HEK293 (cell line): ENCODE data around the gene MRO.
A peak's percentile ranks its signal among the peaks of the same experiment; 100 is the strongest.

Source experiments
- CTCF ChIA-PET: fragments of 350-600 bp; formaldehyde crosslinking; extraction: SDS; loops from one replicate; lab custom pipeline; 2021; ENCODE audit warnings: antibody characterized with exemption; lab: Yijun Ruan, JAX
- POLR2A ChIA-PET: fragments of 300-600 bp; formaldehyde crosslinking; extraction: SDS; loops from one replicate; lab custom pipeline; 2020; ENCODE audit warnings: antibody characterized with exemption, inconsistent platforms; lab: Yijun Ruan, JAX
- H3K27ac ChIP-seq: fragments of 200-500 bp; sonication (Bioruptor generic); 2 replicates; pipeline ENCODE4 v1.5.1; 2014; ENCODE audit warnings: low read depth, low read length, control low read depth, inconsistent platforms; ENCODE audit errors: extremely low read depth
- H3K36me3 ChIP-seq, 2 experiments: fragments of 200-500 bp in 1 of 2; sonication (Bioruptor generic) in 1 of 2; 1 replicate in 1 of 2; 2 replicates in 1 of 2; pipeline ENCODE4 v1.5.1; 2014 to 2017; ENCODE audit warnings: inconsistent platforms in 2 of 2, low read length in 2 of 2; ENCODE audit not compliant: control insufficient read depth in 2 of 2, insufficient read depth in 1 of 2
- H3K4me1 ChIP-seq: fragments of 200-500 bp; sonication (Bioruptor generic); 2 replicates; pipeline ENCODE4 v1.5.1; 2014; ENCODE audit warnings: mild to moderate bottlenecking, low read length, inconsistent platforms; ENCODE audit not compliant: control insufficient read depth, insufficient read depth
- H3K4me3 ChIP-seq: 2 replicates; pipeline ENCODE4 v1.5.1; 2011; ENCODE audit warnings: low read depth, mild to moderate bottlenecking, control low read depth, low read length, moderate library complexity
- H3K9me3 ChIP-seq: fragments of 200-500 bp; sonication (Bioruptor generic); 2 replicates; pipeline ENCODE4 v1.5.1; 2014; ENCODE audit warnings: low read depth, low read length, inconsistent platforms; ENCODE audit not compliant: control insufficient read depth, insufficient read depth
- ATF2 ChIP-seq: fragments of 450-650 bp; formaldehyde crosslinking; IDR thresholded peaks from 2 replicates; pipeline ENCODE4 v1.5.1; 2016; ENCODE audit warnings: missing biosample characterization, missing genetic modification characterization, low read depth
- GLI4 ChIP-seq: fragments of 450-650 bp; formaldehyde crosslinking; IDR thresholded peaks from 2 replicates; pipeline ENCODE4 v1.5.1; 2016; ENCODE audit warnings: missing biosample characterization, missing genetic modification characterization
- GLIS1 ChIP-seq: fragments of 450-650 bp; formaldehyde crosslinking; IDR thresholded peaks from 2 replicates; pipeline ENCODE4 v1.5.1; 2016; ENCODE audit warnings: missing biosample characterization, missing genetic modification characterization
- KLF1 ChIP-seq: fragments of 450-650 bp; formaldehyde crosslinking; IDR thresholded peaks from 2 replicates; pipeline ENCODE4 v1.5.1; 2016; ENCODE audit warnings: missing biosample characterization, missing genetic modification characterization
- PRDM4 ChIP-seq: fragments of 450-650 bp; formaldehyde crosslinking; IDR thresholded peaks from 2 replicates; pipeline ENCODE4 v1.5.1; 2017; ENCODE audit warnings: missing biosample characterization, missing genetic modification characterization
- TCF7L2 ChIP-seq: IDR thresholded peaks from 2 replicates; pipeline ENCODE4 v1.6.1; 2011; ENCODE audit warnings: low read depth, mild to moderate bottlenecking, inconsistent platforms, low read length, moderate library complexity, borderline replicate concordance
- ZBTB21 ChIP-seq: fragments of 450-650 bp; formaldehyde crosslinking; IDR thresholded peaks from 2 replicates; pipeline ENCODE4 v1.5.1; 2017; ENCODE audit warnings: missing biosample characterization, missing genetic modification characterization
- ZEB2 ChIP-seq: fragments of 450-650 bp; formaldehyde crosslinking; IDR thresholded peaks from 2 replicates; pipeline ENCODE4 v1.5.1; 2016; ENCODE audit warnings: missing biosample characterization, missing genetic modification characterization
- ZFHX2 ChIP-seq: fragments of 450-650 bp; formaldehyde crosslinking; conservative IDR thresholded peaks from 2 replicates; pipeline ENCODE4 v1.5.1; 2016; ENCODE audit warnings: missing biosample characterization, missing genetic modification characterization
- ZFP69B ChIP-seq: fragments of 450-650 bp; formaldehyde crosslinking; IDR thresholded peaks from 2 replicates; pipeline ENCODE4 v1.5.1; 2016; ENCODE audit warnings: missing biosample characterization, missing genetic modification characterization
- ZNF121 ChIP-seq: fragments of 450-650 bp; formaldehyde crosslinking; IDR thresholded peaks from 2 replicates; pipeline ENCODE4 v1.5.1; 2016; ENCODE audit warnings: missing biosample characterization, missing genetic modification characterization
- ZNF18 ChIP-seq: fragments of 450-650 bp; formaldehyde crosslinking; IDR thresholded peaks from 2 replicates; pipeline ENCODE4 v1.5.1; 2016; ENCODE audit warnings: missing biosample characterization, missing genetic modification characterization
- ZNF350 ChIP-seq: fragments of 450-650 bp; formaldehyde crosslinking; IDR thresholded peaks from 2 replicates; pipeline ENCODE4 v1.5.0; 2017; ENCODE audit warnings: missing biosample characterization, mild to moderate bottlenecking, missing genetic modification characterization
- ZNF558 ChIP-seq: fragments of 450-650 bp; formaldehyde crosslinking; IDR thresholded peaks from 2 replicates; pipeline ENCODE4 v1.5.1; 2016; ENCODE audit warnings: missing biosample characterization, missing genetic modification characterization
- ZNF561 ChIP-seq: fragments of 450-650 bp; IDR thresholded peaks from 2 replicates; pipeline ENCODE4 v1.5.1; 2018; ENCODE audit warnings: missing biosample characterization, missing genetic modification characterization, borderline replicate concordance
- ZSCAN4 ChIP-seq: fragments of 450-650 bp; formaldehyde crosslinking; IDR thresholded peaks from 2 replicates; pipeline ENCODE4 v1.5.1; 2017; ENCODE audit warnings: missing biosample characterization, missing genetic modification characterization
- TF ChIP-seq, protein P1 (sequence below): fragments of 450-650 bp; formaldehyde crosslinking; IDR thresholded peaks from 2 replicates; pipeline ENCODE4 v1.5.1; 2016; ENCODE audit warnings: missing biosample characterization, missing genetic modification characterization
- TF ChIP-seq, protein P2 (sequence below): fragments of 450-650 bp; formaldehyde crosslinking; IDR thresholded peaks from 2 replicates; pipeline ENCODE4 v1.5.1; 2017; ENCODE audit warnings: missing biosample characterization, mild to moderate bottlenecking, missing genetic modification characterization, moderate library complexity

Gene MRO

DNA sequence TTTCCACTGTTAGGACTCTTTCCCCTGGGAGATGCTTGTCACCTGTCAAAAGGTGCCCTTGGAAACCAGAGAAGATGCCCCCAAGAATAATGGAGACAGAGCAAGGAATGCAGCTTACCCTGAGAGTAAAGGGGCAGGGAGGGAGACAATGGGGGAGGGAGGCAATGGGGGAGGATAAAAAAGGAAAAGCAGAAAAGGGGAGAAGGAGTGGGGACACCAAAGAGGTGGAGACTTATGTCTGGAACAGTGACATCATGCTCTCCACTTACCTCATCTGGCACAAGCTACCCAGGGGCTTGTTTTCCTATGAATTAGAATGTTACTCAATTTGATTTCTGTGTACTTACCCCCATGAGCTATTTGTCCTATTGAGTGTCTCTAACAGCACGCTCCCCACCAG, 67.9 kb downstream of the MRO start (continued):
- no peak for TF ChIP-seq ZSCAN4
- peak; percentile 51; the same call in 1 of the 2 replicates for TF ChIP-seq ATF2 (tag by site-specific recombination)
- no peak for TF ChIP-seq PRDM4
- 0 out of 2 replicates have a peak, but pooled peaks have one; percentile 44 for TF ChIP-seq ZBTB21 (tag by site-specific recombination)
- TF ChIP-seq ZNF558 (tag by site-specific recombination) = no peak
- no peak for TF ChIP-seq ZNF350 (tag by site-specific recombination)
- TF ChIP-seq, protein P1, sequence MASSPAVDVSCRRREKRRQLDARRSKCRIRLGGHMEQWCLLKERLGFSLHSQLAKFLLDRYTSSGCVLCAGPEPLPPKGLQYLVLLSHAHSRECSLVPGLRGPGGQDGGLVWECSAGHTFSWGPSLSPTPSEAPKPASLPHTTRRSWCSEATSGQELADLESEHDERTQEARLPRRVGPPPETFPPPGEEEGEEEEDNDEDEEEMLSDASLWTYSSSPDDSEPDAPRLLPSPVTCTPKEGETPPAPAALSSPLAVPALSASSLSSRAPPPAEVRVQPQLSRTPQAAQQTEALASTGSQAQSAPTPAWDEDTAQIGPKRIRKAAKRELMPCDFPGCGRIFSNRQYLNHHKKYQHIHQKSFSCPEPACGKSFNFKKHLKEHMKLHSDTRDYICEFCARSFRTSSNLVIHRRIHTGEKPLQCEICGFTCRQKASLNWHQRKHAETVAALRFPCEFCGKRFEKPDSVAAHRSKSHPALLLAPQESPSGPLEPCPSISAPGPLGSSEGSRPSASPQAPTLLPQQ (tag by site-specific recombination) = peak; percentile 70; the same call in 1 of the 2 replicates
- peak; percentile 21; the same call in 1 of the 2 replicates for TF ChIP-seq GLIS1 (tag by site-specific recombination)
- TF ChIP-seq ZEB2 (tag by site-specific recombination) = no peak
- peak; percentile 22; the same call in 1 of the 2 replicates for TF ChIP-seq ZFHX2 (tag by site-specific recombination)
- no peak for TF ChIP-seq ZNF561 (tag by site-specific recombination)
- TF ChIP-seq, all 188 proteins: peak for 9

GRCh38 chr18:50751490-50751889, 68.3 kb downstream of the MRO start:
- ChIA-PET CTCF (no interaction called here), POLR2A (no interaction called here)
- TF ChIP-seq TCF7L2 (no peak), ZNF561 (tag by site-specific recombination) (no peak), ZNF18 (tag by site-specific recombination) (no peak), ZFP69B (tag by site-specific recombination) (no peak), GLI4 (no peak), ZNF121 (tag by site-specific recombination) (no peak), KLF1 (tag by site-specific recombination) (no peak)
- TF ChIP-seq, protein P1 (tag by site-specific recombination) = no peak
- TF ChIP-seq, protein P2, sequence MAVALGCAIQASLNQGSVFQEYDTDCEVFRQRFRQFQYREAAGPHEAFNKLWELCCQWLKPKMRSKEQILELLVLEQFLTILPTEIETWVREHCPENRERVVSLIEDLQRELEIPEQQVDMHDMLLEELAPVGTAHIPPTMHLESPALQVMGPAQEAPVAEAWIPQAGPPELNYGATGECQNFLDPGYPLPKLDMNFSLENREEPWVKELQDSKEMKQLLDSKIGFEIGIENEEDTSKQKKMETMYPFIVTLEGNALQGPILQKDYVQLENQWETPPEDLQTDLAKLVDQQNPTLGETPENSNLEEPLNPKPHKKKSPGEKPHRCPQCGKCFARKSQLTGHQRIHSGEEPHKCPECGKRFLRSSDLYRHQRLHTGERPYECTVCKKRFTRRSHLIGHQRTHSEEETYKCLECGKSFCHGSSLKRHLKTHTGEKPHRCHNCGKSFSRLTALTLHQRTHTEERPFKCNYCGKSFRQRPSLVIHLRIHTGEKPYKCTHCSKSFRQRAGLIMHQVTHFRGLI (tag by site-specific recombination) = no peak
- H3K4me3 ChIP-seq = no peak overlapping the region
- H3K9me3 ChIP-seq = no peaks in the 10 kb centered on the region
- H3K4me1 ChIP-seq = peaks cover 2% of the 10 kb centered on the region; the same call in 1 of the 2 replicates
- H3K27ac ChIP-seq = no peak overlapping the region
- no peaks in the 10 kb centered on the region for H3K36me3 ChIP-seq
